Endothelial cell of umbilical vein (primary cell): ENCODE results near the gene CWC25. TPM values are rescaled to one million over a fixed set of nuclear protein-coding genes. Genes with fewer than 3 reads are reported as not detected.

ENCODE experiments used
- BruUV-seq: library from RNA; stranded (reverse); fragments of 400-500 nt; replicated peaks from 2 replicates; lab custom pipeline; 2021; lab: Mats Ljungman, UMichigan
- CTCF ChIA-PET: fragments of 300-600, 350-600 bp; sonication (Branson Sonifier 250); formaldehyde crosslinking; loops from one replicate; lab custom pipeline; 2021; ENCODE audit warnings: antibody characterized with exemption, inconsistent platforms; lab: Charles Lee
- POLR2A ChIA-PET: fragments of 300-600, 350-600 bp; sonication (Branson Sonifier 250); formaldehyde crosslinking; loops from one replicate; lab custom pipeline; 2021; ENCODE audit warnings: antibody characterized with exemption, inconsistent platforms; lab: Charles Lee
- DNase-seq: peaks from one replicate; pipeline ENCODE4 v3.0.0-alpha.2; 2011; ENCODE audit warnings: low read depth, low spot score
- FAIRE-seq: peaks from 2 replicates; lab custom pipeline; 2011; peaks lifted over from hg19 to GRCh38; lab: Jason Lieb, UNC
- H2AFZ ChIP-seq: 2 replicates; pipeline ENCODE4 v1.6.0; 2012; ENCODE audit warnings: low read depth, low read length, control low read depth, inconsistent platforms
- H3K27ac ChIP-seq: 2 replicates; pipeline ENCODE4 v1.5.1; 2011; ENCODE audit warnings: low read depth, mild to moderate bottlenecking, control low read depth, low read length, moderate library complexity; ENCODE audit not compliant: insufficient read depth
- H3K27me3 ChIP-seq, 2 experiments: 2 replicates each; pipeline versions ENCODE4 v1.6.0 to v1.6.1; 2011; ENCODE audit warnings: low read length in 2 of 2, mixed read lengths in 1 of 2; ENCODE audit not compliant: control insufficient read depth in 2 of 2, insufficient read depth in 2 of 2
- H3K36me3 ChIP-seq, 2 experiments: 2 replicates in 1 of 2; 3 replicates in 1 of 2; pipeline ENCODE4 v1.5.1; 2011; ENCODE audit warnings: low read length in 2 of 2, mild to moderate bottlenecking in 1 of 2, moderate library complexity in 1 of 2; ENCODE audit not compliant: control insufficient read depth in 2 of 2, insufficient read depth in 2 of 2; ENCODE audit errors: extremely low read depth in 1 of 2
- H3K4me1 ChIP-seq: 3 replicates; pipeline ENCODE4 v1.5.1; 2011; ENCODE audit warnings: mild to moderate bottlenecking, low read length; ENCODE audit not compliant: control insufficient read depth, insufficient read depth; ENCODE audit errors: extremely low read depth
- H3K4me2 ChIP-seq: 2 replicates; pipeline ENCODE4 v1.6.1; 2011; ENCODE audit warnings: low read length, control low read depth, mixed read lengths; ENCODE audit not compliant: insufficient read depth
- H3K4me3 ChIP-seq, 3 experiments: fragments of 200-600 bp in 1 of 3; sonication (generic), shearing (Covaris generic) in 1 of 3; replicated peaks in 1 of 3; 2 replicates each; pipeline ENCODE4 v1.5.1; 2011 to 2016; ENCODE audit warnings: control low read depth in 3 of 3, low read length in 3 of 3, mild to moderate bottlenecking in 2 of 3, inconsistent platforms in 1 of 3, low read depth in 1 of 3, moderate library complexity in 1 of 3; ENCODE audit not compliant: insufficient read depth in 1 of 3
- H3K79me2 ChIP-seq: 2 replicates; pipeline ENCODE4 v1.6.0; 2012; ENCODE audit warnings: low read length, inconsistent platforms; ENCODE audit not compliant: control insufficient read depth, insufficient read depth
- H3K9ac ChIP-seq: replicated peaks from 2 replicates; pipeline ENCODE3; 2011; ENCODE audit warnings: low read length, control low read depth; ENCODE audit not compliant: insufficient read depth; ENCODE audit errors: extremely low read depth
- H3K9me1 ChIP-seq: replicated peaks from 3 replicates; pipeline ENCODE4 v1.6.0; 2011; ENCODE audit warnings: mild to moderate bottlenecking, low read length; ENCODE audit not compliant: control insufficient read depth, insufficient read depth; ENCODE audit errors: extremely low read depth
- H3K9me3 ChIP-seq: replicated peaks from 2 replicates; pipeline ENCODE4 v1.5.1; 2012; ENCODE audit warnings: low read length, inconsistent platforms; ENCODE audit not compliant: control insufficient read depth, insufficient read depth
- H4K20me1 ChIP-seq: replicated peaks from 2 replicates; pipeline ENCODE3; 2011; ENCODE audit warnings: mild to moderate bottlenecking, low read length; ENCODE audit not compliant: control insufficient read depth, insufficient read depth; ENCODE audit errors: extremely low read depth
- CTCF ChIP-seq, 2 donors: IDR thresholded peaks; 1 replicate in 1 of 2; 2 replicates in 1 of 2; pipeline ENCODE4 v1.5.1; 2011; ENCODE audit warnings: low read length in 2 of 2, mild to moderate bottlenecking in 2 of 2, moderate library complexity in 2 of 2, control low read depth in 1 of 2, inconsistent platforms in 1 of 2, low read depth in 1 of 2; ENCODE audit not compliant: insufficient read depth in 1 of 2; ENCODE audit errors: extremely low read depth in 1 of 2
- FOS ChIP-seq: IDR thresholded peaks from 2 replicates; pipeline ENCODE4 v1.6.1; 2011; ENCODE audit warnings: mild to moderate bottlenecking, low read length, moderate library complexity, borderline replicate concordance; ENCODE audit not compliant: insufficient read depth
- GATA2 ChIP-seq: IDR thresholded peaks from 2 replicates; pipeline ENCODE4 v1.7.0; 2011; ENCODE audit warnings: low read depth, mild to moderate bottlenecking, moderate library complexity, mixed read lengths, low read length; ENCODE audit not compliant: insufficient read length, insufficient read depth
- JUN ChIP-seq: IDR thresholded peaks from 2 replicates; pipeline ENCODE4 v1.6.1; 2011; ENCODE audit warnings: borderline replicate concordance, low read depth; ENCODE audit not compliant: insufficient read length, insufficient read depth
- MYC ChIP-seq: IDR thresholded peaks from one replicate; pipeline ENCODE4 v1.6.1; 2011; ENCODE audit warnings: mild to moderate bottlenecking, low read depth, low read length
- POLR2A ChIP-seq: IDR thresholded peaks from 2 replicates; pipeline ENCODE4 v1.6.1; 2012; ENCODE audit warnings: low read depth, mild to moderate bottlenecking, control low read depth, low read length
- POLR2AphosphoS5 ChIP-seq: IDR thresholded peaks from 2 replicates; pipeline ENCODE4 v1.6.1; 2012; ENCODE audit warnings: low read depth, mild to moderate bottlenecking, control low read depth, low read length, moderate library complexity; ENCODE audit not compliant: insufficient read depth
- dilution Hi-C: fragments of 300-500 bp; cut with MboI; formaldehyde crosslinking; loops from one replicate; pipeline ENCODE4 v1.15.0; 2019; ENCODE audit warnings: low sequenced_read_pairs; ENCODE audit not compliant: extremely low pct_ligation_motif_present
- intact Hi-C: fragments of 100-400 bp; cut with micrococcal nuclease; formaldehyde crosslinking; loops from one replicate; pipeline ENCODE4 v1.10.0; 2022
- polyA plus RNA-seq, 4 experiments: library from polyadenylated mRNA; depleted of rRNA in 3 of 4; stranded (reverse) in 3 of 4; unstranded in 1 of 4; fragments of >200 nt; gene quantifications; 2 replicates each; pipeline versions ENCODE4 v1.2.1 to v1.2.3, GENCODE V29; 2011 to 2012; ENCODE audit warnings: missing spikeins in 1 of 4
- total RNA-seq: library from RNA; stranded (reverse); gene quantifications from 2 replicates; pipeline ENCODE4 v1.2.3, GENCODE V29; 2021

CWC25 gene
- total and polyA plus RNA-seq, 2 donors (not counting 3 experiments of a cell fraction or from before 2014, with no cell fraction given): 13.8 to 20.0 TPM

- ChIA-PET CTCF (interaction anchor here (0.6 to 1.2 kb wide), 2 partner anchors 9 to 14 kb away, joined by 3 read pairs; no protein-coding TSS in a partner anchor), POLR2A (no interaction called here)
- dilution Hi-C loops (no loop called here), intact Hi-C loops (no loop called here)
- no peak for TF ChIP-seq POLR2AphosphoS5
- no peak for TF ChIP-seq POLR2A
- TF ChIP-seq FOS: no peak
- no peak for TF ChIP-seq MYC
- TF ChIP-seq GATA2: no peak
- no peak for TF ChIP-seq JUN
- TF ChIP-seq CTCF (IDR thresholded peaks at IDR 0.05; ENCODE audit: extremely low read depth in 1 of 2, insufficient read depth in 1 of 2, low read depth in 1 of 2, low read length in 2 of 2): no peak
- Histone ChIP-seq H3K4me2 (no peak overlapping the region), H3K9me3 (no peaks in the 10 kb centered on the region), H3K27me3 (no peaks in the 10 kb centered on the region), H3K27ac (no peak overlapping the region), H4K20me1 (no peaks in the 10 kb centered on the region), H3K4me1 (no peaks in the 10 kb centered on the region), H3K4me3 (no peak overlapping the region), H3K9ac (no peak overlapping the region), H3K79me2 (no peaks in the 10 kb centered on the region), H3K36me3 (peaks cover 29 to 65% of the 10 kb centered on the region in 2 experiments), H3K9me1 (no peaks in the 10 kb centered on the region), H2AFZ (no peak overlapping the region)
- no TSS peak for BruUV-seq
- DNase-seq: no peak
- no peak for FAIRE-seq
Measured at GRCh38 chr17:38777641-38778250, 47.4 kb downstream of the CWC25 start.
